Measurements from ENCODE around the gene SCD5. TPM values are rescaled to one million over a fixed set of nuclear protein-coding genes. Genes with fewer than 3 reads are reported as not detected.

The SCD5 gene
- total and polyA plus RNA-seq, 9 of the 15 experiments (the other 6 are each of a cell fraction or from before 2014, with no cell fraction given), result 0.01 to 0.20 (median 0.03) TPM; not detected in 5

DNA sequence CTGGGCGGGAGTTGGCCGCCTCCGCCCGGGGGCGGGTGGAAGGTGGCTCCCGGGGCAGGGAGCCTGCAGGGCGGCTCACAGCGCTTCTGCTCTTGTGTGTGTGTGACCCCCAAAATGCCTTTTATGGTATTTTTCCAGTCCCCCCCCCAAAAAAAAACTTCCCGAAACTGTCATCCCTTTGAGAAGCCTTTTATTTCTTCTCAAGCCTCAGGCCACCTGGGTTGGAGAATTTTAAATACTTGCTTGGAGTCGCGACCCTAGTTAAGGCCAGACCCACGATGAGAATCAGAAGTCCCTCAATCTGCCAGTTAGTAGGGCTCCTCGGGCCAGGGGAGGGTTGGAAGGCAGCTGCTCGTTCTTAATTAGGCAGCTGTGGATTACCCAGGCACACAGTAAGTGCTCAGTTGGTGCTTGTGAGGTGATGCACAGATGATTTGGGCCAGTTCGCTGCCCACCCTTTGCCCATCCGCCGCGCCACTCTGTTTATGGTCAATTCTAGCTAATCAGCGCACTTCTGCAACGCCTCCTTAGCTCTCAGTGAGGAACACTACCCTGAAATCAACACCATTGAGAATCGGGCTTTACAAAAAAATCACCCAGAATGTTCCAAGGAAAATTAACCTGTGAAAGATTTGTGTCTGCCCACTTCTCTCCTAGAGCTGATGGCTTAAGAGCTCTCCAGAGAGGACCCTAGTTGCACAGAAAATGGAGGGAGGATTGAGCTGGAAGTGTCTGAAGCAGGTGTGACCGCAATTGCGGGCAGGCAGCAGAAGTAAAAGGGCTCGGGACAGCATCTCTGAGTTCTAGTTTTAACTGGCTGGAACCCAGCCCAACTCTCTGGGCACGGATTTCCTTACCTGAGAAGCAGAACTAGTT, 648 bp upstream of the SCD5 start:
- POLR2A ChIA-PET, result interaction anchor here (1.1 to 1.3 kb wide), 2 partner anchors 14 to 19 kb away, joined by 4 to 7 read pairs; no protein-coding TSS in a partner anchor
- H3K79me2 ChIP-seq (ENCODE audit: control insufficient read depth, insufficient read depth, low read length), result no peaks in the 10 kb centered on the region
- intact Hi-C loops (cut with micrococcal nuclease), result no loop called here
- H3K9me1 ChIP-seq (ENCODE audit: control insufficient read depth, insufficient read depth, low read length), result no peaks in the 10 kb centered on the region
- H3K9me3 ChIP-seq (replicated peaks; ENCODE audit: control insufficient read depth, insufficient read depth, low read depth, low read length), result no peaks in the 10 kb centered on the region
- DNase-seq (ENCODE audit: extremely low read depth in 1 of 4, low spot score in 3 of 4) (no peak), FAIRE-seq (no peak), ATAC-seq (peak; percentile 17; the same call in 1 of the 3 replicates)
- H2AFZ ChIP-seq (ENCODE audit: low read depth, low read length), result no peak overlapping the region
- TF ChIP-seq EGR1 (conservative IDR thresholded peaks at IDR 0.05) (0 out of 2 replicates have a peak, but pooled peaks have one; percentile 30), FOXK2 (conservative IDR thresholded peaks at IDR 0.05 in 1 of 2, IDR thresholded peaks at IDR 0.05 in 1 of 2; ENCODE audit: low read depth in 2 of 2) (no peak), EZH2 (IDR thresholded peaks at IDR 0.05; ENCODE audit: borderline replicate concordance, low read depth, low read length) (0 out of 2 replicates have a peak, but pooled peaks have one; percentile 68)
- H3K4me2 ChIP-seq (ENCODE audit: insufficient read depth, low read length), result no peak overlapping the region
- in situ Hi-C loops (cut with MboI), result no loop called here
- H3K4me3 ChIP-seq, result peak overlapping the region; percentile 34; the same call in 1 of the 2 replicates
- no peak overlapping the region for H3K27ac ChIP-seq (ENCODE audit: extremely low read depth, low read depth, low read length)
- peaks cover 0 to 15% of the 10 kb centered on the region in 2 experiments; a peak in 2 of 5 replicates for H3K4me1 ChIP-seq (replicated peaks in 1 of 2; ENCODE audit: control insufficient read depth in 2 of 2, insufficient read depth in 2 of 2, low read length in 2 of 2)
- H3K9ac ChIP-seq (ENCODE audit: insufficient read depth in 1 of 2, low read depth in 2 of 2, low read length in 2 of 2), result peak overlapping the region in 1 of 2 experiments; percentile 50; a peak in 1 of 4 replicates
- CTCF ChIA-PET (ENCODE audit: low intra/inter-chr PET ratio), result no interaction called here
- H3K27me3 ChIP-seq (ENCODE audit: control insufficient read depth in 2 of 2, insufficient read depth in 2 of 2, low read length in 2 of 2), result peaks cover 33 to 55% of the 10 kb centered on the region in 2 experiments
- no TSS peak for BruUV-seq (replicated peaks)
- H3K36me3 ChIP-seq (ENCODE audit: control insufficient read depth, insufficient read depth, low read length), result no peaks in the 10 kb centered on the region
- H4K20me1 ChIP-seq (replicated peaks; ENCODE audit: control insufficient read depth, insufficient read depth, low read length), result peaks cover 2% of the 10 kb centered on the region; the same call in 1 of the 2 replicates
- WGBS (ENCODE audit: insufficient coverage, low coverage, missing lambda C conversion rate), result 14% methylated on average over 21 of the region's 25 CpGs
